ENCODE data around the gene SERPINA6.

SERPINA6 gene

GRCh38 chr14:94288610-94289465 lies 34.3 kb downstream of the SERPINA6 start:
- TF ChIP-seq POLR2AphosphoS5 (IDR thresholded peaks at IDR 0.05; ENCODE audit: low read depth, low read length) (no peak), FOXP2 (optimal IDR thresholded peaks at IDR 0.05; ENCODE audit: borderline replicate concordance, extremely low read depth, extremely low read length, insufficient read depth) (no peak), REST (IDR thresholded peaks at IDR 0.05; ENCODE audit: insufficient read depth in 1 of 2, low read depth in 2 of 2, low read length in 2 of 2) (no peak), TAF1 (IDR thresholded peaks at IDR 0.05; ENCODE audit: borderline replicate concordance, insufficient read depth, low read length) (no peak), SIN3A (IDR thresholded peaks at IDR 0.05; ENCODE audit: borderline replicate concordance, insufficient read depth, low read length) (no peak)

GRCh38 chr14:94285158-94285557 lies 38.0 kb downstream of the SERPINA6 start:
- TF ChIP-seq SIN3A (IDR thresholded peaks at IDR 0.05; ENCODE audit: borderline replicate concordance, insufficient read depth, low read length) (no peak), TAF1 (IDR thresholded peaks at IDR 0.05; ENCODE audit: borderline replicate concordance, insufficient read depth, low read length) (no peak), POLR2AphosphoS5 (IDR thresholded peaks at IDR 0.05; ENCODE audit: low read depth, low read length) (no peak), REST (IDR thresholded peaks at IDR 0.05; ENCODE audit: insufficient read depth in 1 of 2, low read depth in 2 of 2, low read length in 2 of 2) (no peak), FOXP2 (optimal IDR thresholded peaks at IDR 0.05; ENCODE audit: borderline replicate concordance, extremely low read depth, extremely low read length, insufficient read depth) (no peak)

- no peak for TF ChIP-seq SIN3A (IDR thresholded peaks at IDR 0.05; ENCODE audit: borderline replicate concordance, insufficient read depth, low read length)
- no peak for TF ChIP-seq POLR2AphosphoS5 (IDR thresholded peaks at IDR 0.05; ENCODE audit: low read depth, low read length)
- TF ChIP-seq TAF1 (IDR thresholded peaks at IDR 0.05; ENCODE audit: borderline replicate concordance, insufficient read depth, low read length) = no peak
- no peak for TF ChIP-seq FOXP2 (optimal IDR thresholded peaks at IDR 0.05; ENCODE audit: borderline replicate concordance, extremely low read depth, extremely low read length, insufficient read depth)
- no peak for TF ChIP-seq REST (IDR thresholded peaks at IDR 0.05; ENCODE audit: insufficient read depth in 1 of 2, low read depth in 2 of 2, low read length in 2 of 2)
Observed at GRCh38 chr14:94284221-94284620, 38.9 kb downstream of the SERPINA6 start.

GRCh38 chr14:94282991-94283723 lies 40.0 kb downstream of the SERPINA6 start:
- TF ChIP-seq TAF1 (IDR thresholded peaks at IDR 0.05; ENCODE audit: borderline replicate concordance, insufficient read depth, low read length) (no peak), FOXP2 (optimal IDR thresholded peaks at IDR 0.05; ENCODE audit: borderline replicate concordance, extremely low read depth, extremely low read length, insufficient read depth) (no peak), SIN3A (IDR thresholded peaks at IDR 0.05; ENCODE audit: borderline replicate concordance, insufficient read depth, low read length) (no peak), POLR2AphosphoS5 (IDR thresholded peaks at IDR 0.05; ENCODE audit: low read depth, low read length) (no peak), REST (IDR thresholded peaks at IDR 0.05; ENCODE audit: insufficient read depth in 1 of 2, low read depth in 2 of 2, low read length in 2 of 2) (no peak)

Data from PFSK-1 (cell line).